ENCODE results near the gene NEIL1. TPM values are rescaled to one million over a fixed set of nuclear protein-coding genes. Genes with fewer than 3 reads are reported as not detected.
A peak's percentile ranks its signal among the peaks of the same experiment; 100 is the strongest.
"Not testable (repeated sequence)": the region's sequence is repeated elsewhere in the genome, so short reads cannot be mapped to it uniquely, and the experiment has no call there.

NEIL1 gene
- total RNA-seq, 2 experiments from 2014 or later: 11.6 to 11.7 TPM

DNA sequence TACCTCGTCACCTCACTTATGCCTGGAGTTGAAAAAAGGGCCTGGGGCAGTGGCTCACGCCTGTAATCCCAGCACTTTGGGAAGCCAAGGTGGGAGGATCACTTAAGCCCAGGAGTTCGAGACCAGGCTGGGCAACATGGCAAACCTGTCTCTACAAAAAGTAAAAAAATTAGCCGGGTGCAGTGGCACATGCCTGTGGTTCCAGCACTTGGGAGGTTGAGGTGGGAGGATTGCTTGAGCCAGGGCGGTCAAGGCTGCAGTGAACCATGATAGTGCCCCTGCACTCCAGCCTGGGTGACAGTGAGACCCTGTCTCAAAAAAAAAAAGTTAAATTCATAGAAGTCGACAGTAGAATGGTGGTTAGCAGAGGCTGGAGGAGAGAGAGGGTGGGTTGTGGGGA is 4.6 kb upstream of the NEIL1 start:
- Mint-ChIP-seq H3K27me3 (peaks cover 1% of the 10 kb centered on the region), H3K4me1 (ENCODE audit: low read depth) (peaks cover 8% of the 10 kb centered on the region), H3K36me3 (ENCODE audit: low read depth) (peaks cover 11% of the 10 kb centered on the region), H3K4me3 (no peak overlapping the region), H3K27ac (no peak overlapping the region), H3K9me3 (no peaks in the 10 kb centered on the region)
- ATAC-seq (no peak), DNase-seq (no peak)
- ChIA-PET CTCF (no interaction called here), POLR2A (no interaction called here)
- no peak for TF ChIP-seq CTCF (IDR thresholded peaks at IDR 0.05)
- intact Hi-C loops (cut with micrococcal nuclease): no loop called here

DNA sequence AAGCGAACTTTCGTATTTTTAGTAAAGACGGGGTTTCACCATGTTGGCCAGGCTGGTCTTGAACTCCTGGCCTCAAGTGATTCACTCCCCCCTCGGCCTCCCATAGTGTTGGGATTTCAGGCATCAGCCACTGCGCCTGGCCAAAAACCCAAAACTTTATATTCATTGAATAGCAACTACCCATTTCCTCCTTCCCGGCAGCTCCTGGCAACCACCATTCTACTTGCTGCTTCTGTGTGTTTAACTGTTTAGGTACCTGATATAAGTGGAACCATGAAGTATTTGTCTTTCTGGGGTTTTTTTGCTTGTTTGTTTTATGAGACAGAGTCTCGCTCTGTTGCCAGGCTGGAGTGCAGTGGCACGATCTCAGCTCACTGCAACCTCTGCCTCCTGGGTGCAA is 2.9 kb upstream of the NEIL1 start:
- H3K4me1 Mint-ChIP-seq (ENCODE audit: low read depth): peaks cover 10% of the 10 kb centered on the region
- H3K9me3 Mint-ChIP-seq; intact Hi-C loops (cut with micrococcal nuclease); ATAC-seq; DNase-seq; H3K4me3 Mint-ChIP-seq; POLR2A ChIA-PET; CTCF ChIA-PET; H3K27ac Mint-ChIP-seq; H3K27me3 Mint-ChIP-seq: not testable (repeated sequence)
- H3K36me3 Mint-ChIP-seq (ENCODE audit: low read depth): peaks cover 16% of the 10 kb centered on the region

DNA sequence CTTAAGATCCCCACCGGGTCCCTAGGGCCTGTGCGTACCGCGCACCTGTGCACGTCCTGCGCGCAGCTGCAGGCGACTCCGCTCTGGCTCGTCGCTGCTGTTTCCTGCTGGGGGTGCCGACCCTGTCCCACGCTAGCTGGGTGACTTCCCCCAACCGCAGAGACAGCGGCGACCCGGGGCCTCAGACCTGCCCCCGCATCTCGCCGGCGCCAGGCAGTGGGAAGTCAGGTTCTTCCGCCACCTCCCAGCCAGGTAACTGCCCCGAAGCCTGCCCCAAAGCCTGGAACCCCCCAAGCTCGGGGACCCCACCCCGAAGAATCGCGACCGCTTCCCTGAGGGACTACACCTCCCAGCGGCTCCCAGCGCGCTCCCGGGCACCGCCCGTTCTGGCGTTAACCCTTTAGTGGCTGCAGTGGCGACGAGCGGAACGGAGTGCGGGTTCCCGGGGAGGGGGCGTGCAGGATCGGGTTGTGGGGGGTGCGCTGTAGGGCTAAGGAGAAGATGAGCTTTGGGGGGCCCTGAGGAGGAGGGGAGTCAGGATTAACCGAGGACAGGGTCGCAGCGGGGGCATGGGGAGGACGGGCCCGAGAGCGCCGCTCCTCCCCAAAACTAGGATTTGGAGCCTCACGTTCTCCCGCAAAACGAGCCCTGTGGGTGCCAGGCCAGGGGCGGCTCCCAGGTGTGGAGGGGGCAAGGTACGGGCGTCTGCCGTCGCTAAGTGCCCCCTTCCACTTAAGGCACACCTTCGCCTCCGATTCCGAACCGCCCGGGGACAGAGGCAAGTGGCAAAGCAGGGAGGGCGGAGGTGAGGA is 589 bp downstream of the NEIL1 start:
- H3K27me3 Mint-ChIP-seq: peaks cover 1% of the 10 kb centered on the region
- H3K4me1 Mint-ChIP-seq (ENCODE audit: low read depth): peaks cover 28% of the 10 kb centered on the region
- ChIA-PET POLR2A (interaction anchor here (2.3 to 11.3 kb wide), 2 partner anchors 12 to 21 kb away, joined by 7 to 81 read pairs; partner anchors contain the start of gene MAN2C1), CTCF (interaction anchor here (1.0 kb wide), 1 partner anchor 20 kb away, joined by 4 read pairs; the partner anchor contains the start of gene MAN2C1)
- DNase-seq: peak; percentile 76
- peak; percentile 61 for ATAC-seq
- intact Hi-C loops (cut with micrococcal nuclease): no loop called here
- peak overlapping the region; percentile 62 for H3K27ac Mint-ChIP-seq
- H3K36me3 Mint-ChIP-seq (ENCODE audit: low read depth): peaks cover 25% of the 10 kb centered on the region
- no peak for TF ChIP-seq CTCF (IDR thresholded peaks at IDR 0.05)
- peaks cover 18% of the 10 kb centered on the region for H3K9me3 Mint-ChIP-seq
- peak overlapping the region; percentile 76 for H3K4me3 Mint-ChIP-seq

GRCh38 chr15:75348034-75348561 is 1.3 kb downstream of the NEIL1 start:
- H3K4me3 Mint-ChIP-seq: peak overlapping the region; percentile 76
- POLR2A ChIA-PET: interaction anchor here (0.8 to 11.3 kb wide), 3 partner anchors 12 to 105 kb away, joined by 3 to 81 read pairs (median 7); partner anchors contain the start of gene MAN2C1
- ATAC-seq: no peak
- CTCF ChIA-PET: no interaction called here
- H3K27me3 Mint-ChIP-seq: peaks cover 1% of the 10 kb centered on the region
- no peak for DNase-seq
- peaks cover 25% of the 10 kb centered on the region for H3K36me3 Mint-ChIP-seq (ENCODE audit: low read depth)
- peak overlapping the region; percentile 59 for H3K27ac Mint-ChIP-seq
- peaks cover 28% of the 10 kb centered on the region for H3K4me1 Mint-ChIP-seq (ENCODE audit: low read depth)
- intact Hi-C loops (cut with micrococcal nuclease): no loop called here
- no peak for TF ChIP-seq CTCF (IDR thresholded peaks at IDR 0.05)
- peaks cover 18% of the 10 kb centered on the region for H3K9me3 Mint-ChIP-seq

GRCh38 chr15:75348562-75349350 is 1.9 kb downstream of the NEIL1 start:
- H3K4me3 Mint-ChIP-seq: peak overlapping the region; percentile 46
- CTCF ChIA-PET: interaction anchor here (1.2 kb wide), 1 partner anchor 19 kb away, joined by 4 read pairs; no protein-coding TSS in a partner anchor
- H3K36me3 Mint-ChIP-seq (ENCODE audit: low read depth): peaks cover 25% of the 10 kb centered on the region
- peaks cover 18% of the 10 kb centered on the region for H3K9me3 Mint-ChIP-seq
- peaks cover 28% of the 10 kb centered on the region for H3K4me1 Mint-ChIP-seq (ENCODE audit: low read depth)
- H3K27me3 Mint-ChIP-seq: peaks cover 1% of the 10 kb centered on the region
- no peak for TF ChIP-seq CTCF (IDR thresholded peaks at IDR 0.05)
- DNase-seq: no peak
- H3K27ac Mint-ChIP-seq: peak overlapping the region; percentile 59
- ATAC-seq: no peak
- intact Hi-C loops (cut with micrococcal nuclease): no loop called here
- POLR2A ChIA-PET: interaction anchor here (0.8 to 11.3 kb wide), 5 partner anchors 11 to 278 kb away, joined by 3 to 81 read pairs (median 3); partner anchors contain the start of gene MAN2C1

GRCh38 chr15:75349351-75349669 is 2.5 kb downstream of the NEIL1 start:
- DNase-seq; H3K27me3 Mint-ChIP-seq; ATAC-seq; intact Hi-C loops (cut with micrococcal nuclease): not testable (repeated sequence)
- Mint-ChIP-seq H3K9me3 (peaks cover 18% of the 10 kb centered on the region), H3K27ac (peak overlapping the region; percentile 93), H3K4me3 (peak overlapping the region; percentile 46), H3K36me3 (ENCODE audit: low read depth) (peaks cover 25% of the 10 kb centered on the region), H3K4me1 (ENCODE audit: low read depth) (peaks cover 28% of the 10 kb centered on the region)
- POLR2A ChIA-PET: interaction anchor here (1.2 to 11.3 kb wide), 3 partner anchors 19 to 277 kb away, joined by 3 to 81 read pairs (median 3); partner anchors contain the start of gene MAN2C1
- CTCF ChIA-PET: interaction anchor here (1.2 kb wide), 1 partner anchor 18 kb away, joined by 4 read pairs; no protein-coding TSS in a partner anchor

Measured in activated CD8-positive, alpha-beta T cell treated with anti-CD3 and anti-CD28 coated beads for 36 hours (primary cell).